ENCODE results near the gene MARVELD1.
"Not testable (repeated sequence)": the region's sequence is repeated elsewhere in the genome, so short reads cannot be mapped to it uniquely, and the experiment has no call there.

MARVELD1 gene

DNA sequence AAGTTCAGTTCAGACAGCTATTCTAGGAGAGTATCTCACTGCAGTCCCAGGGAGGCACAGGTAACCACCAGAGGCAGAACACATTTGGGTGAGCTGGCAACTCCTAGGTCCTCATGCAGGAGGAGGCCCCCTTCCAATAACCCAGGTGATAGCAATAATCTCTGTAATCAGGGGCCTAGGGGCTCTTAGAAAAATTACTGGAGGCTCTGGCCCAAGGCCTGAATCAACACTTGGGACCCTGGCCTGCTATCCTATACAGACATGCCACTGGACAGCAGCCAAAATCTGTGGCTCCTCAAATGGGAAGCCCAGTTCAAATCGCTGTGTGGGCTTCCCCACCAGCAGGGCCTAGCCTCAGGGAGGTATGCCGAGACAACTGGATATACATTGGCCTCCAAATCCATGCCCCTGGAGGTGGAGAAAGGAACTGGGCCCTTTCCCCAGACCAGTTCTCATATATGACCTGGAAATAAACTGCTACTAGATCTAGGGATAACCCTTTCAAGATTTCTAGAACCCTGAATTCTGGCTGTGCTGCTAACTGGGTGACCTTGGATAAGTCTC is 28.1 kb upstream of the MARVELD1 start:
- peaks cover 18% of the 10 kb centered on the region for H3K4me1 Mint-ChIP-seq
- no peaks in the 10 kb centered on the region for H3K36me3 Mint-ChIP-seq
- CTCF ChIA-PET = interaction anchor here (1.7 to 4.2 kb wide), 6 partner anchors 8 to 51 kb away, joined by 7 to 29 read pairs (median 15); partner anchors contain the start of gene ZFYVE27
- no peak overlapping the region for H3K4me3 Mint-ChIP-seq
- peaks cover 10% of the 10 kb centered on the region for H3K27me3 Mint-ChIP-seq
- DNase-seq = no peak
- H3K9me3 Mint-ChIP-seq = no peaks in the 10 kb centered on the region
- no peak overlapping the region for H3K27ac Mint-ChIP-seq

DNA sequence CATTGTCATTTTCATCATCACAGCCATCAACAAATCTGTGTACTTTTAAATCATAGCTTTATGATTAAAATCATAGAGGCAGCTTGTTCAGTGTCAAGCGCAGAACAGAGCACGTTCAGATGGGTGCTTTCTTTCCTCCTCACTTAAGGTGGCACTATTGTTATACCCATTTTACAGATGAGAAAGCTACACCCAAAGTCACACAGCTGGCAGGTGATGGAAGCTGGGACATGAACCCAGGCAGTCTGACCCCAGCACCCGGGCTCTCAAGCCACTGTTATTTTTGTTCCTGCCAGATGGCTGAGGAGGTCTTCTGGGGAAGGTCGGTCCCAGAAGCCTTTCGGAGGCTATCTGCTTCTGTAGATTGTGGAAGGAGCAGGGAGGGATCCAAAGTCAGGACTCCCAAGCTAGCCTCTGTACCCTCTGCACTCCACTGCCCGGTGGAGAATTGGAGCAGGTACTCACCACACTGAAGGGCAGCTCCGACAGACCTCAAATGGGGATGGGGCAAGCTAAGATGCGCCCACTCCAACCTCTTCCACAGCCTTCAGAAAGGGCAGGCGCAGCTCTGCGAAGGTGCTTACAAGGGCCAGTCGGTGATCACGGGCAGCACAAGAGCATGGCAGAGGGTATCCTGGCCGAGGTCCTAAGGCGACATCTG is 27.1 kb upstream of the MARVELD1 start:
- H3K27ac Mint-ChIP-seq = no peak overlapping the region
- H3K27me3 Mint-ChIP-seq = peaks cover 10% of the 10 kb centered on the region
- DNase-seq = peak; percentile 29
- CTCF ChIA-PET = interaction anchor here (1.1 to 6.0 kb wide), 14 partner anchors 9 to 355 kb away, joined by 3 to 32 read pairs (median 6); partner anchors contain the start of genes ANKRD2 and ZFYVE27
- peak overlapping the region; percentile 80 for H3K4me3 Mint-ChIP-seq
- H3K9me3 Mint-ChIP-seq = no peaks in the 10 kb centered on the region
- H3K4me1 Mint-ChIP-seq = peaks cover 18% of the 10 kb centered on the region
- no peaks in the 10 kb centered on the region for H3K36me3 Mint-ChIP-seq

GRCh38 chr10:97686962-97687784 is 26.4 kb upstream of the MARVELD1 start, which contains the start of gene AVPI1:
Gene AVPI1, minus strand, starts transcription at chr10:97687241. Its CDS starts 7,336 bp downstream, at chr10:97679905.
- peaks cover 16% of the 10 kb centered on the region for H3K27me3 Mint-ChIP-seq
- CTCF ChIA-PET = interaction anchor here (0.6 to 6.0 kb wide), 17 partner anchors 10 to 354 kb away, joined by 3 to 32 read pairs (median 6); partner anchors contain the start of genes ANKRD2 and ZFYVE27
- H3K4me3 Mint-ChIP-seq = peak within 1 kb of the TSS; percentile 80
- peak; percentile 97 for DNase-seq
- H3K27ac Mint-ChIP-seq = peak within 1 kb of the TSS; percentile 22
- H3K9me3 Mint-ChIP-seq = no peaks in the 10 kb centered on the region
- peaks cover 18% of the 10 kb centered on the region for H3K4me1 Mint-ChIP-seq
- no peaks in the 10 kb centered on the region for H3K36me3 Mint-ChIP-seq

DNA sequence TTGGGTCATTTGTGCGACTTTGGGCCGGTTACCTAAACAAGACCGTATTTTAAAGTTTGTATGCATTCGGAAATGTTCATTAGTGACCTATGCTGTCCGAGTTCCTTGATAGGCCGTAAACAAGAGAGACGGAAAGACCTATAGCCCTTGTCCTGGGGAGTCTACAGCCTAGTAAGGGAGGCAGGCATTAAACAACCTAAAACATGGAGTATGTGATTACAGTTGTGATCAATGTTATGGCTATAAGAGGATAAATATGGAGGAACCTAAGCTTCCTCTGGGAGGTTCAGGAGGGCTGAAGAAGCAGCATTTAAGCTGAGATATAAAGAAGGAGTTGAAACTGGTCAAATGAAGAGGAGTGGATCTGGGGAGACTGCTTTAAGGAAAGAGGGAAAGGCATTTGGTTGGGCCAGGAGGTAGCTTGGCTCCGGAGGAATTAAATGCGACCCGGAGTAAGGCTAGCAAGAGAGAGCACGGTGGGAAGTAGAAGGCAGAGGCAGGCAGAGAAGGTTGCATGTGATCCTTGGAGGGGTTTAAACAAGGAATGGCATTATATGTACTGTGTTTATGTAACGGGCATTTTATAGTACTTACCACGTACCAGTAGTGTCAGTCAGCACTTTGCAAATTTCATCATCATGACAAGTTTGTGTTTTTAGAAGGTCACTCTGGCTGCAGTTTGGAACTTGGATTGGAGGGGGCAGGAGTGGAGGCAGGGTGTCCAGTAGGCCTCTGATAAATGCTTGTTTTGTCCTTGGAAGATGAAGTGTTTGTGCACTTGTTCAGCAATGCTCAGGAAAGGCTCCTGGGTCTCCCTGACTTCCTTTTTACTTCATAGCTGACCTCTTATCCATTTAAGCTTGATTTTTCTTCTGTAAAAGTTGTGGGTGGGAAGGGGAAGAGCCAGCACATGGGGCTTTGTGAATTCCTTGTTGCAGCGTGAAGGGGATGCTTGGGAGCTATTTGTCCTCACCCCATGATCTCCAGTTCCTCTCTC is 25.4 kb upstream of the MARVELD1 start:
- H3K27ac Mint-ChIP-seq = peak overlapping the region; percentile 22
- CTCF ChIA-PET = interaction anchor here (0.7 to 6.0 kb wide), 10 partner anchors 9 to 244 kb away, joined by 3 to 32 read pairs (median 7); partner anchors contain the start of gene ZFYVE27

DNA sequence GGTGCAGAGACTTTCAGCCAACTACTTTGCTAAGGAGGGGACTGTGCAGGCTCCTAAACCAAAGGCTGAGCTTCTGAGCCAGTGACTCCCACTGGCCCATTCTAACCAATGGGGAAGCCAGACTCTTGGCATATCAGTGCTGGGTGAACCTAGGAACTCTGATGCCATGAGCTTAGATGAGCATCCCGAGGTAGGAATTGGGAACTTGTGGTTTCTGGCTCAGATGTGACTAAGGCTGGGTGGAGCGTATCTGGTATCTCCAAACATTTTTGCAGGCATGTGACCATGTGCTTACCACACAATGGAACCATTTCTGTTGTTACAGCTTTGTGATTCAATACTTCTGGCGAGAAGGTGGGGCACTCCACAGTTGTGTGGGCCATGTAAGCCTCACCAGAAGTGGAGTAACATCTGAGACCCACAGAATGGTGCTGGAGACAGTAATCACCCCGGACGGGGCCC is 23.9 kb upstream of the MARVELD1 start:
- Mint-ChIP-seq H3K4me3 (no peak overlapping the region), H3K36me3 (no peaks in the 10 kb centered on the region), H3K9me3 (no peaks in the 10 kb centered on the region), H3K27me3 (peaks cover 16% of the 10 kb centered on the region), H3K4me1 (peaks cover 18% of the 10 kb centered on the region), H3K27ac (no peak overlapping the region)
- DNase-seq = no peak
- CTCF ChIA-PET = interaction anchor here (1.0 to 6.0 kb wide), 2 partner anchors 12 to 13 kb away, joined by 3 to 32 read pairs; no protein-coding TSS in a partner anchor

More for the DNA sequence above, 25.4 kb upstream of the MARVELD1 start:
- Mint-ChIP-seq H3K4me1 (peaks cover 18% of the 10 kb centered on the region), H3K4me3 (peak overlapping the region; percentile 80), H3K9me3 (no peaks in the 10 kb centered on the region), H3K36me3 (no peaks in the 10 kb centered on the region), H3K27me3 (peaks cover 16% of the 10 kb centered on the region)
- DNase-seq = no peak

DNA sequence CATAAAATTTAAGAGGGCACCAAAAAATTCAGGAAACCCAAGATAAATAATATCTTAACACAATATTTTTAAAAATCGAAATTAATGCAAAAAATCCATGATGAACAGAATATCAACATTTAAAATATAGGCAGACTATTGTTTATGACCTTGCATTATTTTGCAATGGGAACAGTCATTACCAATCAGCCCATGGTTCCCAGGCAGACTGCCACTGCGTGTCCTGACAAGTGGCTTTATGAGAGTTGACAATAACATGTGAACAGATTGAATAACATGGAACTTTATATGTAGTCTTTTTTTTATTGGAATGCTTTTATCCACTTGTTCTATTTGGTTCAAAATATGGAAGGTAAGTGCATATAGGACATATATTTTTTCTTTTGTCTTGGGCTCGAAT is 23.4 kb upstream of the MARVELD1 start:
- H3K4me1 Mint-ChIP-seq = peaks cover 18% of the 10 kb centered on the region
- H3K36me3 Mint-ChIP-seq = no peaks in the 10 kb centered on the region
- no peak overlapping the region for H3K4me3 Mint-ChIP-seq
- no peak for DNase-seq
- CTCF ChIA-PET = interaction anchor here (1.0 to 6.0 kb wide), 2 partner anchors 12 to 13 kb away, joined by 3 to 32 read pairs; no protein-coding TSS in a partner anchor
- no peaks in the 10 kb centered on the region for H3K9me3 Mint-ChIP-seq
- peaks cover 16% of the 10 kb centered on the region for H3K27me3 Mint-ChIP-seq
- H3K27ac Mint-ChIP-seq = no peak overlapping the region

DNA sequence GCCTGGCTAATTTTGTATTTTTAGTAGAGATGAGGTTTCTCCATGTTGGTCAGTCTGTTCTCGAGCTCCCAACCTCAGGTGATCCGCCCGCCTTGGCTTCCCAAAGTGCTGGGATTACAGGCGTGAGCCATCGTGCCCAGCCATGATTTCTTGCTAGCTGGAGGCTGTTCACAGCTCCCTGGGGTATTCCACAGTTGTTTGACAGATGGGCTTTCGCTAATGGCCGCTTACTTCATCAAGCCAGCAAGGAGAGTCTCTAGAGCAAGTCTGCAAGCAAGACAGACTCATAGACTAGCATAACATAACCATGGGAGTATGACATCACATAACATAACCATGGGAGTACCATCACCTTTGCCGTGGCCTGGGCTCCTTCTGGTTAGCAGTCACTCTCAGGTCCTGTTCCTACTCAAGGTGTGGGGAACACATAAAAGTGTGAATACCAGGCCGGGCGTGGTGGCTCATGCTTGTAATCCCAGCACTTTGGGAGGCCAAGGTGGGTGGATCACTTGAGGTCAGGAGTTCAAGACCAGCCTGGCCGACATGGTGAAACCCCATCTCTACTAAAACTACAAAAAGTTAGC is 15.4 kb upstream of the MARVELD1 start:
- not testable (repeated sequence) for H3K36me3 Mint-ChIP-seq, H3K27ac Mint-ChIP-seq, H3K4me1 Mint-ChIP-seq, DNase-seq, H3K4me3 Mint-ChIP-seq, H3K9me3 Mint-ChIP-seq
- CTCF ChIA-PET = interaction anchor here (1.0 to 2.4 kb wide), 3 partner anchors 9 to 11 kb away, joined by 5 to 11 read pairs (median 10); partner anchors contain the start of gene AVPI1
- H3K27me3 Mint-ChIP-seq = peaks cover 19% of the 10 kb centered on the region

- H3K36me3 Mint-ChIP-seq = no peaks in the 10 kb centered on the region
- no peak overlapping the region for H3K4me3 Mint-ChIP-seq
- DNase-seq = peak; percentile 65
- CTCF ChIA-PET = interaction anchor here (0.9 to 14.9 kb wide), 29 partner anchors 8 to 340 kb away, joined by 3 to 402 read pairs (median 4); partner anchors contain the start of genes ANKRD2, AVPI1, GOLGA7B and MARVELD1
- H3K4me1 Mint-ChIP-seq = no peaks in the 10 kb centered on the region
- H3K27ac Mint-ChIP-seq = no peak overlapping the region
- no peaks in the 10 kb centered on the region for H3K9me3 Mint-ChIP-seq
- peaks cover 27% of the 10 kb centered on the region for H3K27me3 Mint-ChIP-seq
Observed at GRCh38 chr10:97701438-97702069, 12.0 kb upstream of the MARVELD1 start.

- Mint-ChIP-seq H3K4me1 (no peaks in the 10 kb centered on the region), H3K36me3 (no peaks in the 10 kb centered on the region), H3K9me3 (no peaks in the 10 kb centered on the region), H3K27me3 (peaks cover 36% of the 10 kb centered on the region), H3K4me3 (no peak overlapping the region), H3K27ac (no peak overlapping the region)
- DNase-seq = no peak
- CTCF ChIA-PET = interaction anchor here (0.6 to 14.9 kb wide), 9 partner anchors 13 to 494 kb away, joined by 3 to 402 read pairs (median 6); partner anchors contain the start of genes AVPI1 and ZFYVE27
Observed at GRCh38 chr10:97703398-97704067, 10.0 kb upstream of the MARVELD1 start.

DNA sequence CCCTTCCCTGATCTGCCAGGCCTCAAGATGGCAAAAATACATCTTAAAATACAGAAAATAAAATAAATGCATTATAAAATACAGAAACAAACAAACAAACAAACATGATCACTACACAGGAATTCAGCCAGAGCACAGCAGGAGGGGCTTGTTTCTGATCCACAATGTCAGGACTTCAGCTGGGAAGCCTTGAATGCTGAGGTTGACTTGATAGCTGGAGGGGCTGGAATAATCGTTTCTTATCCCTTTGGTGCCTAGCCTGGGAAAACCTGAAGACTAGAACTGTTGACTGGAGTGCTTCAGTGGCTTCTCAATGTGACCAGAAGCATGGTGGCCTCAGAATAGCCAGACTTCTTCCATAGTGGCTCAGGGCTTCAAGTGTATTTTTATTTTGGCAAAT is 9.2 kb upstream of the MARVELD1 start:
- DNase-seq = no peak
- Mint-ChIP-seq H3K4me3 (no peak overlapping the region), H3K4me1 (no peaks in the 10 kb centered on the region), H3K36me3 (no peaks in the 10 kb centered on the region), H3K9me3 (no peaks in the 10 kb centered on the region), H3K27ac (no peak overlapping the region), H3K27me3 (peaks cover 41% of the 10 kb centered on the region)
- CTCF ChIA-PET = interaction anchor here (0.6 to 14.9 kb wide), 8 partner anchors 13 to 337 kb away, joined by 3 to 402 read pairs (median 6); partner anchors contain the start of genes AVPI1 and ZFYVE27

DNA sequence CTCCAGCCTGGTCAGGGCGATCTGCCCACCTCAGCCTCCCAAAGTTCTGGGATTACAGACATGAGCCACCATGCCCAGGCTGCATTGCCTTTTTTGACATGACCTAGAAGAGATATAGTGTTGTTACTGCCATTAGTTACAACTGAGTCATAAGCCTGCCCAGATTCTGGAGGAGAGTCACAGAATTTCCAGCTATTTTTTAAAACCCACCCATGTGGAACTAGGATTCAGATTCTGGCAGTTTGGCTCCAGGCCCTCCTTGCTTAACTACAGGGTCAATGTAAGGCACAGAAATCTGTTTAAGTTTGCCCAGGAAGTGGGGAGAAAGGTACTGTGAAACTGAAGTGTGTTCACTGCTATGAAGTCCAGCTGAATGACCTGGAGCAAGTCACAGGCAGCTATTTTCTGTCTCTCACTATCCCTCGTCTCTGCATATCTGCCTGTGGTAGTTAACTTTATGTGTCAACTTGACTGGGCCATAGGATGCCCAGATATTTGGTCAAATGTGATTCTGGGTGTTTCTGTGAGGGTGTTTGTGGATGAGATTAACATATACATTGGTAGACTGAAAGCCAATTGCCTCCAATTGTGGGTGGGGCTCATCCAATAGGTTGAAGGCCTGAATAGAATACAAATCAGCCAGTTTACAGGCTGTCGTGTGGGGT is 8.4 kb upstream of the MARVELD1 start:
- Mint-ChIP-seq H3K36me3 (no peaks in the 10 kb centered on the region), H3K27ac (no peak overlapping the region), H3K27me3 (peaks cover 49% of the 10 kb centered on the region), H3K4me1 (no peaks in the 10 kb centered on the region), H3K9me3 (no peaks in the 10 kb centered on the region), H3K4me3 (no peak overlapping the region)
- DNase-seq = no peak
- CTCF ChIA-PET = interaction anchor here (0.6 to 14.9 kb wide), 7 partner anchors 17 to 337 kb away, joined by 3 to 402 read pairs (median 6); partner anchors contain the start of genes AVPI1 and ZFYVE27
